ENCODE data around the gene CH25H. TPM values are rescaled to one million over a fixed set of nuclear protein-coding genes. Genes with fewer than 3 reads are reported as not detected.

Gene CH25H
- total and polyA plus RNA-seq, 3 donors from 2014 or later: 0.25 TPM; not detected in 1

- H3K4me1 ChIP-seq: peaks cover 9% of the 10 kb centered on the region
- DNase-seq: no peak
- intact Hi-C loops (cut with DNase I; ENCODE audit: low total_unique reads): loop anchor here (10.0 kb wide), 1 partner anchor 375 kb away; no protein-coding TSS in a partner anchor
- H3K4me3 ChIP-seq: no peak overlapping the region
- H3K9me3 ChIP-seq: no peaks in the 10 kb centered on the region
- TF ChIP-seq POLR2A (IDR thresholded peaks at IDR 0.05) (no peak), CTCF (IDR thresholded peaks at IDR 0.05) (no peak)
- WGBS, 2 donors: 81 to 91% methylated on average over 5 of the region's 5 CpGs
- no peaks in the 10 kb centered on the region for H3K36me3 ChIP-seq (ENCODE audit: low read depth, missing control alignments)
- H3K27me3 ChIP-seq: no peaks in the 10 kb centered on the region
- no peak overlapping the region for H3K27ac ChIP-seq
Observed at GRCh38 chr10:89209718-89210117, 2.6 kb upstream of the CH25H start.

DNA sequence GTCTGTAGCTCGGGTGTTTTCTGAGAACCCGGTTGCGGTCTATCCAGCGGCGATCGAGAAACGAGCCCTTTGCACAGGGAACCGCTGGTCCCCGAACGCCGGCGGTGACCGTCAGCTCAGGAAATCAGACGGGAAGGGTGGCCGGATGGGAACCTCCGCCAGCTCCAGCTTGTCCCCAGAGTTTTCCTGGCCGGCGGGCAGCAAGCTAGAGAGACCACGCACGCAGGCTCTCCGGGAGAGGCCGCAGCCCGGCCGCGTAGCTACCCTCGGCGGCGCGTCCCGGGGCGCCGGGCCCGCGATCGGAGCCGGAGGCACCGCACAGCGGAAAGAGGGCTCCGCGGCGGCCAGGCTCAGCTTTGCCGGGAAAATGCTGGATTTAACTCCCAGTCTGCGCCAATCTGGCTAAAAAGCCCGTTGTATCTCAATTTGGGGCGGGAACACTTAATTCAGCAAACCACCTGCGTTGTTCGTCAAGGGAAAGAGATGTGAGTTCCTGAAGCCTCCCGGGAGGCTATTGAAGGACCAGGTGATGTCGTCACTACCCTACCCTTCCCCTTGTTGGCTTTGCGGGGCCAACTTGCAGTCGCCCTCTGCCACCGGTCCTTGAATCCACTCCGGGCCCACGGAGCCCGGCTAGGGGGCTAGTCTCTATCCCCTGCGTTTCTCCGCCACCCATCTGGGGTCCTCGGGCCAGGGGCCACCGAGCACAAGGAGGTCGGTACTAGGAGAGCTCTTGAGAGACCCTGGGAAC, 859 bp upstream of the CH25H start:
- intact Hi-C loops (cut with DNase I; ENCODE audit: low total_unique reads): no loop called here
- TF ChIP-seq POLR2A (IDR thresholded peaks at IDR 0.05): no peak
- no peak for TF ChIP-seq CTCF (IDR thresholded peaks at IDR 0.05)

DNA sequence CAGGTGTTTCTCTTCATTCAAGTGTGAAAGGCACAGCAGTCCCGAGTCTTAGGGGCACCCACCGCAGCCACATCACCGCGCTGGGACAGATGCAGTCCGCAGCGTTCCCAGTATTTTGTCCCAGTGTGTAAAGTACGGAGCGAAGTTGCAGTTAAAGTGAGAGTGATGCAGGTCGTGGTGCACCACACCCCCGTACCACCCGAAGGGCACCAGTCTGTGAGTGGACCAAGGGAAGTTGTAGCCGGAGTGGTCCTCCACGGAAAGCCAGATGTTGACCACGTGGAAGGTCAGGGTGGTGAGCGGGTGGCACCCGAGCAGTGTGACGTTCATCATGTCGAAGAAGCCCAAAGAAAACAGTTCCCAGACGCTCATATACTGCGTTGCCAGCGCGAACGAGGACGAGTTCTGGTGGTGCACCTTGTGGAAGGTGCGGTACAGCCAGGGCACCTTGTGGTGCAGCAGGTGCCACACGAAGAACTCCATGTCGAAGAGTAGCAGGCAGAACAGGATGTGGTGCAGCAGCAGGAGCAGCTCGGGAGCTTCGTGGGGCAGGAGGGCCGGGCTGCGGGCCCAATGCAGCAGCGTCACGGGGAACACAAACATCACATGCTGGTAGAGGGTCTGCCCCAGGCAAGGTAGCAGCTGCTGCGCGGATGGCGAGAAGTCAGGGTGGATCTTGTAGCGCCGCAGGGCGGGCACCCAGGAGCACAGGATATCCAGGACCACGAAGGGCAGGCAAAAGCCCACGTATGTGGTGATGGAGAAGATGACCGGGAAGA, 526 bp downstream of the CH25H start:
- peak overlapping the region; percentile 31 to 62 for H3K27ac ChIP-seq
- H3K9me3 ChIP-seq: no peaks in the 10 kb centered on the region
- TF ChIP-seq POLR2A (IDR thresholded peaks at IDR 0.05) (no peak), CTCF (IDR thresholded peaks at IDR 0.05) (no peak)
- WGBS, 2 donors: 10 to 12% methylated on average over 29 to 41 of the region's 42 CpGs
- peak overlapping the region; percentile 53 to 58 for H3K4me3 ChIP-seq
- H3K27me3 ChIP-seq: no peaks in the 10 kb centered on the region
- no peaks in the 10 kb centered on the region for H3K36me3 ChIP-seq (ENCODE audit: low read depth, missing control alignments)
- peak; percentile 30 for DNase-seq
- H3K4me1 ChIP-seq: peaks cover 5% of the 10 kb centered on the region
- intact Hi-C loops (cut with DNase I; ENCODE audit: low total_unique reads): no loop called here

More for the DNA sequence above, 859 bp upstream of the CH25H start:
- Histone ChIP-seq H3K4me1 (peaks cover 5% of the 10 kb centered on the region), H3K4me3 (peak overlapping the region; percentile 53 to 58), H3K27me3 (no peaks in the 10 kb centered on the region), H3K27ac (peak overlapping the region; percentile 31 to 62), H3K9me3 (no peaks in the 10 kb centered on the region), H3K36me3 (ENCODE audit: low read depth, missing control alignments) (no peaks in the 10 kb centered on the region)
- DNase-seq: peak; percentile 33
- 4 to 11% methylated on average over 24 to 57 of the region's 60 CpGs for WGBS, 2 donors

GRCh38 chr10:89204621-89205185, 2.4 kb downstream of the CH25H start:
- H3K36me3 ChIP-seq (ENCODE audit: low read depth, missing control alignments): no peaks in the 10 kb centered on the region
- peaks cover 5% of the 10 kb centered on the region for H3K4me1 ChIP-seq
- DNase-seq: no peak
- 69 to 70% methylated on average over 6 of the region's 6 CpGs for WGBS, 2 donors
- intact Hi-C loops (cut with DNase I; ENCODE audit: low total_unique reads): no loop called here
- no peaks in the 10 kb centered on the region for H3K9me3 ChIP-seq
- H3K27ac ChIP-seq: no peak overlapping the region
- no peak for TF ChIP-seq POLR2A (IDR thresholded peaks at IDR 0.05)
- TF ChIP-seq CTCF (IDR thresholded peaks at IDR 0.05): no peak
- no peaks in the 10 kb centered on the region for H3K27me3 ChIP-seq
- H3K4me3 ChIP-seq: no peak overlapping the region

All from testis (tissue), 3 donors.